KMS-11 (cell line): ENCODE measurements around the gene SEL1L3.

Experiments
- H2AFZ ChIP-seq: fragments of 200-600 bp; sonication (generic); 2 replicates; pipeline ENCODE4 v1.6.1; 2016; ENCODE audit warnings: antibody characterized with exemption, mixed run types, low read depth
- H3K27ac ChIP-seq: fragments of 200-600 bp; sonication (generic); 2 replicates; pipeline ENCODE4 v1.6.1; 2016; ENCODE audit warnings: mild to moderate bottlenecking, mixed run types
- H3K27me3 ChIP-seq: fragments of 200-600 bp; sonication (generic); 2 replicates; pipeline ENCODE4 v1.6.1; 2017; ENCODE audit warnings: mild to moderate bottlenecking, low read depth, mixed run types, moderate library complexity; ENCODE audit not compliant: insufficient read depth
- H3K36me3 ChIP-seq: fragments of 200-600 bp; sonication (generic); 2 replicates; pipeline ENCODE4 v1.6.1; 2017; ENCODE audit warnings: mild to moderate bottlenecking, mixed run types; ENCODE audit not compliant: insufficient read depth
- H3K4me1 ChIP-seq: fragments of 200-600 bp; sonication (generic); 2 replicates; pipeline ENCODE4 v1.6.1; 2016; ENCODE audit warnings: mild to moderate bottlenecking, low read depth, mixed run types; ENCODE audit not compliant: poor library complexity, severe bottlenecking
- H3K4me2 ChIP-seq: fragments of 200-600 bp; sonication (generic); 2 replicates; pipeline ENCODE4 v1.7.0; 2016; ENCODE audit warnings: mild to moderate bottlenecking, mixed run types
- H3K4me3 ChIP-seq: fragments of 200-600 bp; sonication (generic); IDR thresholded peaks from 2 replicates; pipeline ENCODE4 v1.6.1; 2017; ENCODE audit warnings: low read depth, low read length, mixed read lengths; ENCODE audit not compliant: insufficient read depth
- H3K79me2 ChIP-seq: fragments of 200-600 bp; sonication (generic); 2 replicates; pipeline ENCODE4 v1.6.1; 2016; ENCODE audit warnings: low read depth, mixed run types; ENCODE audit not compliant: insufficient read depth
- H3K9ac ChIP-seq: fragments of 200-600 bp; sonication (generic); 2 replicates; pipeline ENCODE4 v1.6.1; 2016; ENCODE audit warnings: mild to moderate bottlenecking, mixed run types
- H4K20me1 ChIP-seq: fragments of 200-600 bp; sonication (generic); 2 replicates; pipeline ENCODE4 v1.6.1; 2016; ENCODE audit warnings: mild to moderate bottlenecking, mixed run types; ENCODE audit not compliant: insufficient read depth
- CTCF ChIP-seq: fragments of 200-600 bp; sonication (generic); conservative IDR thresholded peaks from 2 replicates; pipeline ENCODE4 v1.6.1; 2017; ENCODE audit warnings: low read depth, mild to moderate bottlenecking, antibody characterized with exemption, low read length, moderate library complexity, mixed read lengths

SEL1L3 gene

GRCh38 chr4:25702848-25703247 is 159.9 kb downstream of the SEL1L3 start:
- H3K4me1 ChIP-seq = no peaks in the 10 kb centered on the region
- no peaks in the 10 kb centered on the region for H4K20me1 ChIP-seq
- no peak overlapping the region for H2AFZ ChIP-seq
- H3K9ac ChIP-seq = no peak overlapping the region
- H3K4me3 ChIP-seq = no peak overlapping the region
- TF ChIP-seq CTCF = no peak
- no peak overlapping the region for H3K27ac ChIP-seq
- H3K27me3 ChIP-seq = no peaks in the 10 kb centered on the region
- H3K4me2 ChIP-seq = no peak overlapping the region
- H3K36me3 ChIP-seq = no peaks in the 10 kb centered on the region
- no peaks in the 10 kb centered on the region for H3K79me2 ChIP-seq

- H3K4me1 ChIP-seq = no peaks in the 10 kb centered on the region
- H3K79me2 ChIP-seq = no peaks in the 10 kb centered on the region
- TF ChIP-seq CTCF = no peak
- H3K27me3 ChIP-seq = no peaks in the 10 kb centered on the region
- no peaks in the 10 kb centered on the region for H4K20me1 ChIP-seq
- no peak overlapping the region for H3K9ac ChIP-seq
- H3K27ac ChIP-seq = no peak overlapping the region
- no peak overlapping the region for H3K4me3 ChIP-seq
- no peaks in the 10 kb centered on the region for H3K36me3 ChIP-seq
- H3K4me2 ChIP-seq = no peak overlapping the region
- no peak overlapping the region for H2AFZ ChIP-seq
These were observed 162.1 kb downstream of the SEL1L3 start for GRCh38 chr4:25700661-25701060.

GRCh38 chr4:25697516-25697915 is 165.3 kb downstream of the SEL1L3 start:
- H3K36me3 ChIP-seq = no peaks in the 10 kb centered on the region
- no peak overlapping the region for H3K4me3 ChIP-seq
- H3K4me1 ChIP-seq = no peaks in the 10 kb centered on the region
- H3K9ac ChIP-seq = no peak overlapping the region
- no peak overlapping the region for H3K4me2 ChIP-seq
- H3K79me2 ChIP-seq = no peaks in the 10 kb centered on the region
- H4K20me1 ChIP-seq = no peaks in the 10 kb centered on the region
- H2AFZ ChIP-seq = no peak overlapping the region
- H3K27ac ChIP-seq = no peak overlapping the region
- TF ChIP-seq CTCF = no peak
- no peaks in the 10 kb centered on the region for H3K27me3 ChIP-seq
